CD14-positive monocyte (primary cell): ENCODE results near the gene MAML3. TPM values are rescaled to one million over a fixed set of nuclear protein-coding genes. Genes with fewer than 3 reads are reported as not detected.

Experiments
- DNase-seq, 3 donors: peaks; one replicate each; pipeline ENCODE4 v3.0.0-alpha.2; 2011 to 2022
- H2AFZ ChIP-seq: 2 replicates; pipeline ENCODE4 v1.6.0; 2012; ENCODE audit warnings: mild to moderate bottlenecking, low read depth, low read length, inconsistent platforms; ENCODE audit not compliant: insufficient read depth, poor library complexity, severe bottlenecking
- H3K27ac ChIP-seq, 2 donors: 1 replicate in 1 of 2; 2 replicates in 1 of 2; pipeline ENCODE4 v1.5.1; 2012 to 2013; ENCODE audit warnings: low read length in 2 of 2, control low read depth in 1 of 2, inconsistent platforms in 1 of 2, low read depth in 1 of 2, mild to moderate bottlenecking in 1 of 2
- H3K27me3 ChIP-seq, 2 donors: one replicate each; pipeline versions ENCODE4 v1.6.0 to v1.6.1; 2011 to 2013; ENCODE audit warnings: low read length in 2 of 2; ENCODE audit not compliant: control insufficient read depth in 2 of 2, insufficient read depth in 2 of 2
- H3K36me3 ChIP-seq, 2 donors: replicated peaks in 1 of 2; 1 replicate in 1 of 2; 2 replicates in 1 of 2; pipeline versions ENCODE4 v1.5.1 to v1.6.1; 2012 to 2013; ENCODE audit warnings: low read length in 2 of 2, control low read depth in 1 of 2, inconsistent platforms in 1 of 2, mild to moderate bottlenecking in 1 of 2; ENCODE audit not compliant: insufficient read depth in 2 of 2, control insufficient read depth in 1 of 2
- H3K4me1 ChIP-seq, 2 donors: 1 replicate in 1 of 2; 2 replicates in 1 of 2; pipeline versions ENCODE4 v1.5.1 to v1.6.1; 2012 to 2013; ENCODE audit warnings: low read length in 2 of 2, control low read depth in 1 of 2, inconsistent platforms in 1 of 2, mild to moderate bottlenecking in 1 of 2, moderate library complexity in 1 of 2; ENCODE audit not compliant: insufficient read depth in 2 of 2, control insufficient read depth in 1 of 2
- H3K4me2 ChIP-seq: replicated peaks from 2 replicates; pipeline ENCODE3; 2012; ENCODE audit warnings: low read length, moderate library complexity, mild to moderate bottlenecking; ENCODE audit not compliant: poor library complexity, severe bottlenecking; ENCODE audit errors: extremely low read depth
- H3K4me3 ChIP-seq, 3 experiments: fragments of 200-600 bp in 1 of 3; sonication (generic) in 1 of 3; replicated peaks in 1 of 3; 1 replicate in 2 of 3; 2 replicates in 1 of 3; pipeline ENCODE4 v1.5.1; 2011 to 2013; ENCODE audit warnings: low read length in 3 of 3, mild to moderate bottlenecking in 3 of 3, control low read depth in 2 of 3, low read depth in 2 of 3, inconsistent platforms in 1 of 3, moderate library complexity in 1 of 3
- H3K79me2 ChIP-seq: 2 replicates; pipeline ENCODE4 v1.6.0; 2012; ENCODE audit warnings: mild to moderate bottlenecking, control low read depth, inconsistent platforms, low read length, moderate library complexity; ENCODE audit not compliant: insufficient read depth
- H3K9ac ChIP-seq: 2 replicates; pipeline ENCODE4 v1.6.0; 2017; ENCODE audit warnings: low read length, mild to moderate bottlenecking; ENCODE audit not compliant: insufficient read depth, poor library complexity, severe bottlenecking
- H3K9me3 ChIP-seq, 2 donors: replicated peaks in 1 of 2; 1 replicate in 1 of 2; 2 replicates in 1 of 2; pipeline versions ENCODE4 v1.5.1 to v1.6.1; 2012 to 2013; ENCODE audit warnings: low read length in 2 of 2, control low read depth in 1 of 2; ENCODE audit not compliant: control insufficient read depth in 1 of 2, insufficient read depth in 1 of 2
- H4K20me1 ChIP-seq: 2 replicates; pipeline ENCODE4 v1.6.0; 2012; ENCODE audit warnings: mild to moderate bottlenecking, low read length, control low read depth, moderate library complexity; ENCODE audit not compliant: insufficient read depth
- H3K27ac Mint-ChIP-seq, 7 donors: one replicate each; pipeline ENCODE4 v1.8.0; 2020; ENCODE audit warnings: mild to moderate bottlenecking in 7 of 7, mixed read lengths in 7 of 7, moderate library complexity in 6 of 7, inconsistent platforms in 2 of 7
- H3K27me3 Mint-ChIP-seq, 3 donors: one replicate each; pipeline ENCODE4 v1.8.0; 2021 to 2022; ENCODE audit warnings: low read depth in 3 of 3, mild to moderate bottlenecking in 3 of 3, mixed read lengths in 3 of 3, moderate library complexity in 3 of 3, inconsistent platforms in 1 of 3
- H3K36me3 Mint-ChIP-seq, 2 donors: one replicate each; pipeline ENCODE4 v1.8.0; 2020; ENCODE audit warnings: mixed read lengths in 2 of 2, inconsistent platforms in 1 of 2, mild to moderate bottlenecking in 1 of 2
- H3K4me1 Mint-ChIP-seq: one replicate; pipeline ENCODE4 v1.8.0; 2020; ENCODE audit warnings: mild to moderate bottlenecking, mixed read lengths
- H3K4me3 Mint-ChIP-seq, 2 donors: one replicate each; pipeline ENCODE4 v1.8.0; 2020; ENCODE audit warnings: mild to moderate bottlenecking in 2 of 2, mixed read lengths in 2 of 2, moderate library complexity in 1 of 2
- H3K9me3 Mint-ChIP-seq, 7 donors: one replicate each; pipeline ENCODE4 v1.8.0; 2020 to 2022; ENCODE audit warnings: mixed read lengths in 7 of 7, mild to moderate bottlenecking in 6 of 7, moderate library complexity in 6 of 7, inconsistent platforms in 2 of 7
- WGBS: methylation state at CpG from one replicate; pipeline ENCODE4 v1.1.5; 2013; ENCODE audit warnings: missing lambda C conversion rate; ENCODE audit not compliant: insufficient coverage; 5-methylcytosine and 5-hydroxymethylcytosine counted together
- intact Hi-C, 2 donors: fragments of 100-400 bp; cut with micrococcal nuclease; formaldehyde crosslinking; loops; one replicate each; pipeline versions ENCODE4 v1.15.0 to v1.15.1; 2023
- polyA plus RNA-seq, 3 donors: library from polyadenylated mRNA; depleted of rRNA in 1 of 3; unstranded in 2 of 3; stranded (reverse) in 1 of 3; fragments of 300-500 nt in 2 of 3; fragments of >200 nt in 1 of 3; fragmentation: Illumina TruSeq in 2 of 3; gene quantifications; 1 replicate in 2 of 3; 2 replicates in 1 of 3; pipeline ENCODE4 v1.2.3, GENCODE V29; 2012 to 2021
- TF ChIP-seq, protein P1 (sequence below): fragments of 200-600 bp; IDR thresholded peaks from one replicate; pipeline ENCODE4 v1.8.0; 2022; ENCODE audit warnings: antibody characterized with exemption, mild to moderate bottlenecking

MAML3 gene
- polyA plus RNA-seq, 3 donors, result 1.5 to 6.5 (median 2.3) TPM

DNA sequence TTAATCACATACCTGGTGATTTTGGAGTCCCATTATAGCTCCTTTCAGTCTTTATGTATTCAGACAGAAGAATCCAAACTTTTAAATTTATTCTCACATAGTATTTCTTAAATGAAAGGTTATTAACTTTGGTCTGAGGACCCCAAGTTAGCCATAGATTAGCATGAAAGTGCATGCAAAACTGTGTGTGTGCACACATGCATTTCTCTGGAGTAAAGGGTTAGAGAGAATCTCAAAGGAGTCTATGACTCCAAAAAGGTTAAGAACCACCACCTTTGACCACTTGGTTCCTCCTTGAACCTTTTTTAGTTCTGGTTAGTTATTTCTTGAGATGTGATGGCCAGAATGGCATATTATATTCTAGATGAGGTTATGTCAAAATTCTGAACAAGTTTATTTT lies 386.4 kb downstream of the MAML3 start:
- TF ChIP-seq, protein P1, sequence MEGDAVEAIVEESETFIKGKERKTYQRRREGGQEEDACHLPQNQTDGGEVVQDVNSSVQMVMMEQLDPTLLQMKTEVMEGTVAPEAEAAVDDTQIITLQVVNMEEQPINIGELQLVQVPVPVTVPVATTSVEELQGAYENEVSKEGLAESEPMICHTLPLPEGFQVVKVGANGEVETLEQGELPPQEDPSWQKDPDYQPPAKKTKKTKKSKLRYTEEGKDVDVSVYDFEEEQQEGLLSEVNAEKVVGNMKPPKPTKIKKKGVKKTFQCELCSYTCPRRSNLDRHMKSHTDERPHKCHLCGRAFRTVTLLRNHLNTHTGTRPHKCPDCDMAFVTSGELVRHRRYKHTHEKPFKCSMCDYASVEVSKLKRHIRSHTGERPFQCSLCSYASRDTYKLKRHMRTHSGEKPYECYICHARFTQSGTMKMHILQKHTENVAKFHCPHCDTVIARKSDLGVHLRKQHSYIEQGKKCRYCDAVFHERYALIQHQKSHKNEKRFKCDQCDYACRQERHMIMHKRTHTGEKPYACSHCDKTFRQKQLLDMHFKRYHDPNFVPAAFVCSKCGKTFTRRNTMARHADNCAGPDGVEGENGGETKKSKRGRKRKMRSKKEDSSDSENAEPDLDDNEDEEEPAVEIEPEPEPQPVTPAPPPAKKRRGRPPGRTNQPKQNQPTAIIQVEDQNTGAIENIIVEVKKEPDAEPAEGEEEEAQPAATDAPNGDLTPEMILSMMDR, result no peak
- DNase-seq, result no peak
- Histone ChIP-seq H2AFZ (no peak overlapping the region), H3K4me3 (peak overlapping the region in 1 of 3 experiments; percentile 2), H3K9me3 (no peaks in the 10 kb centered on the region), H3K4me2 (peak overlapping the region; percentile 27), H3K79me2 (peaks cover 6% of the 10 kb centered on the region), H3K27ac (peak overlapping the region in 1 of 2 donors; percentile 67), H3K4me1 (peaks cover 50 to 56% of the 10 kb centered on the region in 2 donors), H4K20me1 (peaks cover 15% of the 10 kb centered on the region), H3K27me3 (no peaks in the 10 kb centered on the region), H3K36me3 (no peaks in the 10 kb centered on the region), H3K9ac (no peak overlapping the region)
- Mint-ChIP-seq H3K36me3 (peaks cover 2 to 3% of the 10 kb centered on the region in 2 donors), H3K27me3 (peaks cover 1% of the 10 kb centered on the region in 3 donors), H3K27ac (no peak overlapping the region), H3K4me1 (peaks cover 59% of the 10 kb centered on the region), H3K9me3 (peaks cover 0 to 2% (median 0%) of the 10 kb centered on the region in 7 donors), H3K4me3 (no peak overlapping the region)
- intact Hi-C loops, result no loop called here

DNA sequence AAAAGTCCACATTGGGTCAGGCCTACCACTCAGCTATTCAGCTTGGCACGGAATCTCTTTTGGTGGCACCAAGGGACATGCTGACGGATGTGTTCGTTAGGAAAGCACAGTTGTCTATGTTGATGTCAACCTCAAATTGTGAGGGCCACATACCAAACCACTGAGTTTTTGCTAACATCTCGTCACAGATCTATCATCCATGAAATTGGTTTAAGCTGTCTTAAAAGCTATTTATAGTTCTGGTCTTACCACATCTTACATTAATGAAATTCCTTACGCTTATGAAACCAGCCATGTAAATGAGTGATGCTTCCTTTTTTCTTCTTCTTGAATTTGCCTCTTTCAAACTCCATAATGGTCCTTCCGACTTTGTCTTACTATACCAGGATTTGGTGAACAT lies 386.8 kb downstream of the MAML3 start:
- peaks cover 6% of the 10 kb centered on the region for H3K79me2 ChIP-seq
- no peak overlapping the region for H3K9ac ChIP-seq
- H3K36me3 ChIP-seq, result no peaks in the 10 kb centered on the region
- peak overlapping the region in 1 of 3 experiments; percentile 2 for H3K4me3 ChIP-seq
- peaks cover 19% of the 10 kb centered on the region for H4K20me1 ChIP-seq
- TF ChIP-seq, protein P1, result no peak
- Mint-ChIP-seq H3K4me3 (no peak overlapping the region), H3K36me3 (peaks cover 2 to 3% of the 10 kb centered on the region in 2 donors), H3K4me1 (peaks cover 62% of the 10 kb centered on the region), H3K27me3 (peaks cover 0 to 1% (median 1%) of the 10 kb centered on the region in 3 donors), H3K27ac (peak overlapping the region; percentile 28 to 92 (median 76)), H3K9me3 (peaks cover 0 to 2% (median 0%) of the 10 kb centered on the region in 7 donors)
- H2AFZ ChIP-seq, result no peak overlapping the region
- no peaks in the 10 kb centered on the region for H3K27me3 ChIP-seq
- no CpG with 5 or more reads among the region's 6 CpGs for WGBS
- peak overlapping the region in 1 of 2 donors; percentile 67 for H3K27ac ChIP-seq
- intact Hi-C loops, result no loop called here
- H3K4me2 ChIP-seq, result peak overlapping the region; percentile 27
- H3K4me1 ChIP-seq, result peaks cover 52 to 59% of the 10 kb centered on the region in 2 donors
- peak; percentile 27 to 72 (median 56) for DNase-seq
- H3K9me3 ChIP-seq, result no peaks in the 10 kb centered on the region
